ENCODE data around the gene TTLL8.

DNA sequence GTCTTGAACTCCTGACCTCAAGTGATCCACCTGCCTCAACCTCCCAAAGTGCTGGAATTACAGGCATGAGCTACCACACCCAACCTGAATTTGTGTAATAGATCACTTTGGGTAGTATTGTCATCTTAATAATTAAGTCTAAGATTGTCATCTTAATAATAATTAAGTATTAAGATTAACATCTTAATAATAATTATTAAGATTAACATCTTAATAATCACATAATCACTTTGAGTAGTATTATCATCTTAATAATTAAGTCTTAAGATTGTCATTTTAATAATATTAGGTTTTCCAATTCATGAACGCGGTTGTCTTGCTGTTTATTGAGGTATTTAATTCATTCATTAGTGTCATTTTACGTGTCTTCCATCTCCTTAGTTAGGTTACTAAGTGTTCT, 40.0 kb upstream of the TTLL8 start:
- TF ChIP-seq, protein P1, sequence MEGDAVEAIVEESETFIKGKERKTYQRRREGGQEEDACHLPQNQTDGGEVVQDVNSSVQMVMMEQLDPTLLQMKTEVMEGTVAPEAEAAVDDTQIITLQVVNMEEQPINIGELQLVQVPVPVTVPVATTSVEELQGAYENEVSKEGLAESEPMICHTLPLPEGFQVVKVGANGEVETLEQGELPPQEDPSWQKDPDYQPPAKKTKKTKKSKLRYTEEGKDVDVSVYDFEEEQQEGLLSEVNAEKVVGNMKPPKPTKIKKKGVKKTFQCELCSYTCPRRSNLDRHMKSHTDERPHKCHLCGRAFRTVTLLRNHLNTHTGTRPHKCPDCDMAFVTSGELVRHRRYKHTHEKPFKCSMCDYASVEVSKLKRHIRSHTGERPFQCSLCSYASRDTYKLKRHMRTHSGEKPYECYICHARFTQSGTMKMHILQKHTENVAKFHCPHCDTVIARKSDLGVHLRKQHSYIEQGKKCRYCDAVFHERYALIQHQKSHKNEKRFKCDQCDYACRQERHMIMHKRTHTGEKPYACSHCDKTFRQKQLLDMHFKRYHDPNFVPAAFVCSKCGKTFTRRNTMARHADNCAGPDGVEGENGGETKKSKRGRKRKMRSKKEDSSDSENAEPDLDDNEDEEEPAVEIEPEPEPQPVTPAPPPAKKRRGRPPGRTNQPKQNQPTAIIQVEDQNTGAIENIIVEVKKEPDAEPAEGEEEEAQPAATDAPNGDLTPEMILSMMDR (IDR thresholded peaks at IDR 0.05), result no peak
- TF ChIP-seq POLR2A (IDR thresholded peaks at IDR 0.05), result no peak
